Fibroblast of lung (primary cell): ENCODE measurements around the gene KLHL1.

Source experiments
- CTCF ChIP-seq, 2 donors: IDR thresholded peaks in 1 of 2; conservative IDR thresholded peaks in 1 of 2; 1 replicate in 1 of 2; 2 replicates in 1 of 2; pipeline ENCODE4 v1.5.1; 2011 to 2012; ENCODE audit warnings: low read length in 2 of 2, control low read depth in 1 of 2, inconsistent platforms in 1 of 2, low read depth in 1 of 2, mild to moderate bottlenecking in 1 of 2
- EZH2 ChIP-seq: IDR thresholded peaks from 2 replicates; pipeline ENCODE4 v1.5.1; 2012; ENCODE audit warnings: low read length, control low read depth, mild to moderate bottlenecking; ENCODE audit errors: missing control alignments

DNA sequence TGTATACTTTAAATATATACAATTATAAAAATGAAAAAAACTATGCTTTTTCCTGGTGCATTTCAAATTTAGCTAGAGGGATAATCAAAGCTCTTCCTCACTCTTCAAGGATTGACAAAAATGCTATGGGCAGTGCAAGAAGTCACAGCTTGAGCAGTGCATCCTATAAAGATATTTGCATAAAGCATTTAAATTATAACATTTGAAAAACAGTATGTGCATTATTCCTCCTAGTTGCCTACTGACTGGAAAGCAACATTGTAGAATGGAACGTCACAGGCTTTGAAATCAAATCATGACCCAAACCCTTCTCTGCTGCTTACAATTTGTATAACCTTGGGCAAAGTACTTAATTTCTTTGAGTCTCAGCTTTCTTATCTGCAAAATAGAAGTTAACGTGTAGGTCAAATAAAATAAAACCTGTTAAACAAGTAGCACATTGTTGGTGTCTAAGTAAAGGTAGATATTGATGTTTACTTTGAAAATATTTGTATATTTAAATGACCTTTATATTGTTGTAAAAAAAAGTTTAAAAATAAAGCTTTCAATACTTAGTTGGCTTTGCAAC, 9.2 kb upstream of the KLHL1 start:
- no peak for TF ChIP-seq CTCF (conservative IDR thresholded peaks at IDR 0.05 in 1 of 2, IDR thresholded peaks at IDR 0.05 in 1 of 2; ENCODE audit: low read depth in 1 of 2, low read length in 2 of 2)
- TF ChIP-seq EZH2: no peak
